Measurements from ENCODE around the gene EXOC1.

DNA sequence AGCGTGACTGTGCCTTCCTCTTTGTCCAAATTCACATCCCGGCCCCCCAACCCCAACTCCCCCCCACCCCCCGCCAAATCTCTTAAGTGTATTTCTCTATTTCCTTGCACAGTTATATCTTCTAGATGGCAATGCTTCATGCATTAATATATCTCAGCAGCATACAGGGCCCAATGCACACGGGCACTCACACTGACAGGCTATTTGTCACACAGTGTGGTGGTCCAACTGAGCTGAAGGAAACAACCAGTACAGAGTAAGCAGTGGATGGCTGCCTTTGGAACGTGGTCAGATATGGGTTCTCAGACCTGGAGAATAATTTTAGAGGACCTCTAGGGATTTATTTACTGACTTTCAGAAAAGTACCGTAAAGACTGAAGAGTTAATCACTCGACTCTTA lies 681 bp downstream of the EXOC1 start:
- TF ChIP-seq HDAC2 (IDR thresholded peaks at IDR 0.05), result no peak
- TF ChIP-seq, protein P1, sequence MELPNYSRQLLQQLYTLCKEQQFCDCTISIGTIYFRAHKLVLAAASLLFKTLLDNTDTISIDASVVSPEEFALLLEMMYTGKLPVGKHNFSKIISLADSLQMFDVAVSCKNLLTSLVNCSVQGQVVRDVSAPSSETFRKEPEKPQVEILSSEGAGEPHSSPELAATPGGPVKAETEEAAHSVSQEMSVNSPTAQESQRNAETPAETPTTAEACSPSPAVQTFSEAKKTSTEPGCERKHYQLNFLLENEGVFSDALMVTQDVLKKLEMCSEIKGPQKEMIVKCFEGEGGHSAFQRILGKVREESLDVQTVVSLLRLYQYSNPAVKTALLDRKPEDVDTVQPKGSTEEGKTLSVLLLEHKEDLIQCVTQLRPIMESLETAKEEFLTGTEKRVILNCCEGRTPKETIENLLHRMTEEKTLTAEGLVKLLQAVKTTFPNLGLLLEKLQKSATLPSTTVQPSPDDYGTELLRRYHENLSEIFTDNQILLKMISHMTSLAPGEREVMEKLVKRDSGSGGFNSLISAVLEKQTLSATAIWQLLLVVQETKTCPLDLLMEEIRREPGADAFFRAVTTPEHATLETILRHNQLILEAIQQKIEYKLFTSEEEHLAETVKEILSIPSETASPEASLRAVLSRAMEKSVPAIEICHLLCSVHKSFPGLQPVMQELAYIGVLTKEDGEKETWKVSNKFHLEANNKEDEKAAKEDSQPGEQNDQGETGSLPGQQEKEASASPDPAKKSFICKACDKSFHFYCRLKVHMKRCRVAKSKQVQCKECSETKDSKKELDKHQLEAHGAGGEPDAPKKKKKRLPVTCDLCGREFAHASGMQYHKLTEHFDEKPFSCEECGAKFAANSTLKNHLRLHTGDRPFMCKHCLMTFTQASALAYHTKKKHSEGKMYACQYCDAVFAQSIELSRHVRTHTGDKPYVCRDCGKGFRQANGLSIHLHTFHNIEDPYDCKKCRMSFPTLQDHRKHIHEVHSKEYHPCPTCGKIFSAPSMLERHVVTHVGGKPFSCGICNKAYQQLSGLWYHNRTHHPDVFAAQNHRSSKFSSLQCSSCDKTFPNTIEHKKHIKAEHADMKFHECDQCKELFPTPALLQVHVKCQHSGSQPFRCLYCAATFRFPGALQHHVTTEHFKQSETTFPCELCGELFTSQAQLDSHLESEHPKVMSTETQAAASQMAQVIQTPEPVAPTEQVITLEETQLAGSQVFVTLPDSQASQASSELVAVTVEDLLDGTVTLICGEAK (IDR thresholded peaks at IDR 0.05; ENCODE audit: borderline replicate concordance), result no peak
- no peak for TF ChIP-seq ZNF622 (IDR thresholded peaks at IDR 0.05)
- no peak for TF ChIP-seq ZZZ3 (IDR thresholded peaks at IDR 0.05; ENCODE audit: control insufficient read depth, insufficient read length, low read depth)
- TF ChIP-seq RELA (IDR thresholded peaks at IDR 0.05; ENCODE audit: borderline replicate concordance, partially characterized antibody), result no peak
- TF ChIP-seq, protein P2, sequence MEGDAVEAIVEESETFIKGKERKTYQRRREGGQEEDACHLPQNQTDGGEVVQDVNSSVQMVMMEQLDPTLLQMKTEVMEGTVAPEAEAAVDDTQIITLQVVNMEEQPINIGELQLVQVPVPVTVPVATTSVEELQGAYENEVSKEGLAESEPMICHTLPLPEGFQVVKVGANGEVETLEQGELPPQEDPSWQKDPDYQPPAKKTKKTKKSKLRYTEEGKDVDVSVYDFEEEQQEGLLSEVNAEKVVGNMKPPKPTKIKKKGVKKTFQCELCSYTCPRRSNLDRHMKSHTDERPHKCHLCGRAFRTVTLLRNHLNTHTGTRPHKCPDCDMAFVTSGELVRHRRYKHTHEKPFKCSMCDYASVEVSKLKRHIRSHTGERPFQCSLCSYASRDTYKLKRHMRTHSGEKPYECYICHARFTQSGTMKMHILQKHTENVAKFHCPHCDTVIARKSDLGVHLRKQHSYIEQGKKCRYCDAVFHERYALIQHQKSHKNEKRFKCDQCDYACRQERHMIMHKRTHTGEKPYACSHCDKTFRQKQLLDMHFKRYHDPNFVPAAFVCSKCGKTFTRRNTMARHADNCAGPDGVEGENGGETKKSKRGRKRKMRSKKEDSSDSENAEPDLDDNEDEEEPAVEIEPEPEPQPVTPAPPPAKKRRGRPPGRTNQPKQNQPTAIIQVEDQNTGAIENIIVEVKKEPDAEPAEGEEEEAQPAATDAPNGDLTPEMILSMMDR (IDR thresholded peaks at IDR 0.05 in 2 of 3, conservative IDR thresholded peaks at IDR 0.05 in 1 of 3; ENCODE audit: control insufficient read depth in 2 of 3, extremely low read depth in 1 of 3, insufficient read depth in 1 of 3, low read depth in 3 of 3, low read length in 3 of 3), result no peak
- no peak for TF ChIP-seq FOXM1 (IDR thresholded peaks at IDR 0.05; ENCODE audit: low read depth, low read length)
- TF ChIP-seq SRF (IDR thresholded peaks at IDR 0.05; ENCODE audit: low read depth in 2 of 2, low read length in 2 of 2), result no peak
- no peak for TF ChIP-seq TAF1 (IDR thresholded peaks at IDR 0.05; ENCODE audit: borderline replicate concordance, low read depth, low read length)

Data from GM12878 (cell line).